ENCODE measurements around the gene MID1IP1. TPM values are rescaled to one million over a fixed set of nuclear protein-coding genes. Genes with fewer than 3 reads are reported as not detected.

The MID1IP1 gene
- total and polyA plus RNA-seq, 2 of the 13 experiments (the other 11 are each of a cell fraction or from before 2014, with no cell fraction given): 35.7 to 36.1 TPM

DNA sequence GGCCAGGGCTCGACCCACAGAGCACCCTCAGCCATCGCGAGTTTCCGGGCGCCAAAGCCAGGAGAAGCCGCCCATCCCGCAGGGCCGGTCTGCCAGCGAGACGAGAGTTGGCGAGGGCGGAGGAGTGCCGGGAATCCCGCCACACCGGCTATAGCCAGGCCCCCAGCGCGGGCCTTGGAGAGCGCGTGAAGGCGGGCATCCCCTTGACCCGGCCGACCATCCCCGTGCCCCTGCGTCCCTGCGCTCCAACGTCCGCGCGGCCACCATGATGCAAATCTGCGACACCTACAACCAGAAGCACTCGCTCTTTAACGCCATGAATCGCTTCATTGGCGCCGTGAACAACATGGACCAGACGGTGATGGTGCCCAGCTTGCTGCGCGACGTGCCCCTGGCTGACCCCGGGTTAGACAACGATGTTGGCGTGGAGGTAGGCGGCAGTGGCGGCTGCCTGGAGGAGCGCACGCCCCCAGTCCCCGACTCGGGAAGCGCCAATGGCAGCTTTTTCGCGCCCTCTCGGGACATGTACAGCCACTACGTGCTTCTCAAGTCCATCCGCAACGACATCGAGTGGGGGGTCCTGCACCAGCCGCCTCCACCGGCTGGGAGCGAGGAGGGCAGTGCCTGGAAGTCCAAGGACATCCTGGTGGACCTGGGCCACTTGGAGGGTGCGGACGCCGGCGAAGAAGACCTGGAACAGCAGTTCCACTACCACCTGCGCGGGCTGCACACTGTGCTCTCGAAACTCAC is 3.6 kb downstream of the MID1IP1 start (continued):
- TF ChIP-seq SMC3 (IDR thresholded peaks at IDR 0.05; ENCODE audit: low read length) (no peak), ZNF547 (CRISPR knock-in tag; IDR thresholded peaks at IDR 0.05) (no peak), RXRB (CRISPR knock-in tag; IDR thresholded peaks at IDR 0.05; ENCODE audit: borderline replicate concordance) (no peak), ZNF451 (CRISPR knock-in tag; IDR thresholded peaks at IDR 0.05) (no peak), ZFP82 (CRISPR knock-in tag; IDR thresholded peaks at IDR 0.05; ENCODE audit: borderline replicate concordance) (0 out of 2 replicates have a peak, but pooled peaks have one; percentile 20), ZNF256 (CRISPR knock-in tag; conservative IDR thresholded peaks at IDR 0.05) (no peak), STAG1 (CRISPR knock-in tag; IDR thresholded peaks at IDR 0.05) (no peak), REPIN1 (CRISPR knock-in tag; IDR thresholded peaks at IDR 0.05; ENCODE audit: borderline replicate concordance, low read depth) (0 out of 2 replicates have a peak, but pooled peaks have one; percentile 7), TCF12 (IDR thresholded peaks at IDR 0.05) (no peak), TCF12 (CRISPR knock-in tag; IDR thresholded peaks at IDR 0.05) (no peak), HOXA9 (CRISPR knock-in tag; IDR thresholded peaks at IDR 0.05; ENCODE audit: borderline replicate concordance) (no peak), ZNF713 (CRISPR knock-in tag; IDR thresholded peaks at IDR 0.05) (no peak), ZNF577 (CRISPR knock-in tag; IDR thresholded peaks at IDR 0.05; ENCODE audit: borderline replicate concordance, low read depth) (no peak), ZNF570 (CRISPR knock-in tag; IDR thresholded peaks at IDR 0.05; ENCODE audit: borderline replicate concordance) (no peak), ZFY (CRISPR knock-in tag; IDR thresholded peaks at IDR 0.05) (peak; percentile 23; the same call in 1 of the 2 replicates), GATA4 (IDR thresholded peaks at IDR 0.05; ENCODE audit: borderline replicate concordance, low read depth) (no peak)
- TF ChIP-seq, protein P1, sequence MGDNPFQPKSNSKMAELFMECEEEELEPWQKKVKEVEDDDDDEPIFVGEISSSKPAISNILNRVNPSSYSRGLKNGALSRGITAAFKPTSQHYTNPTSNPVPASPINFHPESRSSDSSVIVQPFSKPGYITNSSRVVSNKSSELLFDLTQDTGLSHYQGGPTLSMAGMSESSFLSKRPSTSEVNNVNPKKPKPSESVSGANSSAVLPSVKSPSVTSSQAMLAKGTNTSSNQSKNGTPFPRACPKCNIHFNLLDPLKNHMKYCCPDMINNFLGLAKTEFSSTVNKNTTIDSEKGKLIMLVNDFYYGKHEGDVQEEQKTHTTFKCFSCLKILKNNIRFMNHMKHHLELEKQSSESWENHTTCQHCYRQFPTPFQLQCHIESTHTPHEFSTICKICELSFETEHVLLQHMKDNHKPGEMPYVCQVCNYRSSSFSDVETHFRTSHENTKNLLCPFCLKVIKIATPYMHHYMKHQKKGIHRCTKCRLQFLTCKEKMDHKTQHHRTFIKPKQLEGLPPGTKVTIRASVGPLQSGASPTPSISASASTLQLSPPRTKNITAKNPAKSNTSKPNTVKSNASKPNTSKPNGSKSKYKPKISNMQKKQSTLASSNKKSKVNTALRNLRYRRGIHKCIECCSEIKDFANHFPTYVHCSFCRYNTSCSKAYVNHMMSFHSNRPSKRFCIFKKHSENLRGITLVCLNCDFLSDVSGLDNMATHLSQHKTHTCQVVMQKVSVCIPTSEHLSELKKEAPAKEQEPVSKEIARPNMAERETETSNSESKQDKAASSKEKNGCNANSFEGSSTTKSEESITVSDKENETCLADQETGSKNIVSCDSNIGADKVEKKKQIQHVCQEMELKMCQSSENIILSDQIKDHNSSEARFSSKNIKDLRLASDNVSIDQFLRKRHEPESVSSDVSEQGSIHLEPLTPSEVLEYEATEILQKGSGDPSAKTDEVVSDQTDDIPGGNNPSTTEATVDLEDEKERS (CRISPR knock-in tag; IDR thresholded peaks at IDR 0.05): no peak
- TF ChIP-seq, protein P2, sequence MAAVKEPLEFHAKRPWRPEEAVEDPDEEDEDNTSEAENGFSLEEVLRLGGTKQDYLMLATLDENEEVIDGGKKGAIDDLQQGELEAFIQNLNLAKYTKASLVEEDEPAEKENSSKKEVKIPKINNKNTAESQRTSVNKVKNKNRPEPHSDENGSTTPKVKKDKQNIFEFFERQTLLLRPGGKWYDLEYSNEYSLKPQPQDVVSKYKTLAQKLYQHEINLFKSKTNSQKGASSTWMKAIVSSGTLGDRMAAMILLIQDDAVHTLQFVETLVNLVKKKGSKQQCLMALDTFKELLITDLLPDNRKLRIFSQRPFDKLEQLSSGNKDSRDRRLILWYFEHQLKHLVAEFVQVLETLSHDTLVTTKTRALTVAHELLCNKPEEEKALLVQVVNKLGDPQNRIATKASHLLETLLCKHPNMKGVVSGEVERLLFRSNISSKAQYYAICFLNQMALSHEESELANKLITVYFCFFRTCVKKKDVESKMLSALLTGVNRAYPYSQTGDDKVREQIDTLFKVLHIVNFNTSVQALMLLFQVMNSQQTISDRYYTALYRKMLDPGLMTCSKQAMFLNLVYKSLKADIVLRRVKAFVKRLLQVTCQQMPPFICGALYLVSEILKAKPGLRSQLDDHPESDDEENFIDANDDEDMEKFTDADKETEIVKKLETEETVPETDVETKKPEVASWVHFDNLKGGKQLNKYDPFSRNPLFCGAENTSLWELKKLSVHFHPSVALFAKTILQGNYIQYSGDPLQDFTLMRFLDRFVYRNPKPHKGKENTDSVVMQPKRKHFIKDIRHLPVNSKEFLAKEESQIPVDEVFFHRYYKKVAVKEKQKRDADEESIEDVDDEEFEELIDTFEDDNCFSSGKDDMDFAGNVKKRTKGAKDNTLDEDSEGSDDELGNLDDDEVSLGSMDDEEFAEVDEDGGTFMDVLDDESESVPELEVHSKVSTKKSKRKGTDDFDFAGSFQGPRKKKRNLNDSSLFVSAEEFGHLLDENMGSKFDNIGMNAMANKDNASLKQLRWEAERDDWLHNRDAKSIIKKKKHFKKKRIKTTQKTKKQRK (IDR thresholded peaks at IDR 0.05; ENCODE audit: low read length): no peak
- TF ChIP-seq, protein P3, sequence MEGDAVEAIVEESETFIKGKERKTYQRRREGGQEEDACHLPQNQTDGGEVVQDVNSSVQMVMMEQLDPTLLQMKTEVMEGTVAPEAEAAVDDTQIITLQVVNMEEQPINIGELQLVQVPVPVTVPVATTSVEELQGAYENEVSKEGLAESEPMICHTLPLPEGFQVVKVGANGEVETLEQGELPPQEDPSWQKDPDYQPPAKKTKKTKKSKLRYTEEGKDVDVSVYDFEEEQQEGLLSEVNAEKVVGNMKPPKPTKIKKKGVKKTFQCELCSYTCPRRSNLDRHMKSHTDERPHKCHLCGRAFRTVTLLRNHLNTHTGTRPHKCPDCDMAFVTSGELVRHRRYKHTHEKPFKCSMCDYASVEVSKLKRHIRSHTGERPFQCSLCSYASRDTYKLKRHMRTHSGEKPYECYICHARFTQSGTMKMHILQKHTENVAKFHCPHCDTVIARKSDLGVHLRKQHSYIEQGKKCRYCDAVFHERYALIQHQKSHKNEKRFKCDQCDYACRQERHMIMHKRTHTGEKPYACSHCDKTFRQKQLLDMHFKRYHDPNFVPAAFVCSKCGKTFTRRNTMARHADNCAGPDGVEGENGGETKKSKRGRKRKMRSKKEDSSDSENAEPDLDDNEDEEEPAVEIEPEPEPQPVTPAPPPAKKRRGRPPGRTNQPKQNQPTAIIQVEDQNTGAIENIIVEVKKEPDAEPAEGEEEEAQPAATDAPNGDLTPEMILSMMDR (CRISPR knock-in tag; IDR thresholded peaks at IDR 0.05): no peak
- TF ChIP-seq, protein P4, sequence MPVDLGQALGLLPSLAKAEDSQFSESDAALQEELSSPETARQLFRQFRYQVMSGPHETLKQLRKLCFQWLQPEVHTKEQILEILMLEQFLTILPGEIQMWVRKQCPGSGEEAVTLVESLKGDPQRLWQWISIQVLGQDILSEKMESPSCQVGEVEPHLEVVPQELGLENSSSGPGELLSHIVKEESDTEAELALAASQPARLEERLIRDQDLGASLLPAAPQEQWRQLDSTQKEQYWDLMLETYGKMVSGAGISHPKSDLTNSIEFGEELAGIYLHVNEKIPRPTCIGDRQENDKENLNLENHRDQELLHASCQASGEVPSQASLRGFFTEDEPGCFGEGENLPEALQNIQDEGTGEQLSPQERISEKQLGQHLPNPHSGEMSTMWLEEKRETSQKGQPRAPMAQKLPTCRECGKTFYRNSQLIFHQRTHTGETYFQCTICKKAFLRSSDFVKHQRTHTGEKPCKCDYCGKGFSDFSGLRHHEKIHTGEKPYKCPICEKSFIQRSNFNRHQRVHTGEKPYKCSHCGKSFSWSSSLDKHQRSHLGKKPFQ (CRISPR knock-in tag; IDR thresholded peaks at IDR 0.05; ENCODE audit: insufficient replicate concordance): no peak
